Common myeloid progenitor, CD34-positive (primary cell): ENCODE measurements around the gene ADAMTS12.
"Not testable (repeated sequence)": the region's sequence is repeated elsewhere in the genome, so short reads cannot be mapped to it uniquely, and the experiment has no call there.

Experiments used
- CTCF ChIA-PET: fragments of 350-600 bp; sonication (Branson Sonifier 250); formaldehyde crosslinking; loops from one replicate; lab custom pipeline; 2021; ENCODE audit warnings: antibody characterized with exemption; lab: Charles Lee
- POLR2A ChIA-PET: fragments of 350-600 bp; sonication (Branson Sonifier 250); formaldehyde crosslinking; loops from one replicate; lab custom pipeline; 2021; ENCODE audit warnings: antibody characterized with exemption; lab: Charles Lee
- DNase-seq, 3 donors: peaks; one replicate each; pipeline versions ENCODE4 v3.0.0 to v3.0.0-alpha.2; 2013
- H3K27ac ChIP-seq, 2 experiments: 1 replicate in 1 of 2; 2 replicates in 1 of 2; pipeline ENCODE4 v1.7.0; 2013; ENCODE audit warnings: inconsistent platforms in 2 of 2, low read length in 2 of 2, mild to moderate bottlenecking in 2 of 2, low read depth in 1 of 2, moderate library complexity in 1 of 2; ENCODE audit not compliant: severe bottlenecking in 2 of 2, insufficient read depth in 1 of 2, poor library complexity in 1 of 2
- H3K27me3 ChIP-seq, 5 experiments: replicated peaks in 2 of 5; 1 replicate in 3 of 5; 2 replicates in 2 of 5; pipeline versions ENCODE4 v1.6.1 to v1.7.0; 2013; ENCODE audit warnings: low read length in 4 of 5, mild to moderate bottlenecking in 2 of 5, moderate library complexity in 2 of 5, inconsistent platforms in 1 of 5; ENCODE audit not compliant: insufficient read depth in 5 of 5, control insufficient read depth in 4 of 5
- H3K36me3 ChIP-seq, 4 experiments: 1 replicate in 2 of 4; 2 replicates in 2 of 4; pipeline versions ENCODE4 v1.6.1 to v1.7.0; 2013; ENCODE audit warnings: low read length in 3 of 4, control low read depth in 1 of 4, mild to moderate bottlenecking in 1 of 4; ENCODE audit not compliant: control insufficient read depth in 4 of 4, insufficient read depth in 4 of 4
- H3K4me1 ChIP-seq, 4 experiments: 1 replicate in 3 of 4; 2 replicates in 1 of 4; pipeline versions ENCODE4 v1.6.1 to v1.7.1; 2013; ENCODE audit warnings: low read length in 3 of 4, mild to moderate bottlenecking in 3 of 4, control low read depth in 1 of 4, inconsistent platforms in 1 of 4, moderate library complexity in 1 of 4; ENCODE audit not compliant: control insufficient read depth in 4 of 4, insufficient read depth in 4 of 4; ENCODE audit errors: control extremely low read depth in 1 of 4
- H3K4me3 ChIP-seq, 7 experiments: 1 replicate in 4 of 7; 2 replicates in 3 of 7; pipeline versions ENCODE4 v1.5.1 to v1.7.0; 2013; ENCODE audit warnings: mild to moderate bottlenecking in 7 of 7, low read length in 6 of 7, moderate library complexity in 6 of 7, inconsistent platforms in 2 of 7, low read depth in 2 of 7, control low read depth in 1 of 7; ENCODE audit not compliant: insufficient read depth in 4 of 7, control insufficient read depth in 1 of 7; ENCODE audit errors: extremely low read depth in 1 of 7
- H3K9me3 ChIP-seq, 5 experiments: 1 replicate in 4 of 5; 2 replicates in 1 of 5; pipeline versions ENCODE4 v1.6.1 to v1.7.1; 2013; ENCODE audit warnings: low read length in 4 of 5, mild to moderate bottlenecking in 2 of 5, inconsistent platforms in 1 of 5, low read depth in 1 of 5, moderate library complexity in 1 of 5; ENCODE audit not compliant: control insufficient read depth in 4 of 5, insufficient read depth in 2 of 5; ENCODE audit errors: control extremely low read depth in 1 of 5
- whole genome bisulfite sequencing: methylation state at CpG from one replicate; pipeline ENCODE4 v1.1.5; 2013; ENCODE audit not compliant: insufficient coverage; 5-methylcytosine and 5-hydroxymethylcytosine counted together

The ADAMTS12 gene

GRCh38 chr5:33556330-33557328 lies 335.2 kb downstream of the ADAMTS12 start:
- Histone ChIP-seq H3K27ac (no peak overlapping the region), H3K36me3 (no peaks in the 10 kb centered on the region), H3K9me3 (peaks cover 0 to 2% (median 0%) of the 10 kb centered on the region in 5 experiments), H3K27me3 (no peaks in the 10 kb centered on the region), H3K4me3 (no peak overlapping the region), H3K4me1 (no peaks in the 10 kb centered on the region)
- 82% methylated on average over 7 of the region's 8 CpGs for WGBS
- DNase-seq = no peak
- CTCF ChIA-PET = no interaction called here
- POLR2A ChIA-PET = no interaction called here

GRCh38 chr5:33549982-33550567 lies 341.7 kb downstream of the ADAMTS12 start:
- 96% methylated on average over 5 of the region's 6 CpGs for WGBS
- H3K4me3 ChIP-seq = no peak overlapping the region
- POLR2A ChIA-PET = no interaction called here
- CTCF ChIA-PET = no interaction called here
- H3K27me3 ChIP-seq = no peaks in the 10 kb centered on the region
- peaks cover 0 to 2% (median 0%) of the 10 kb centered on the region in 5 experiments for H3K9me3 ChIP-seq
- DNase-seq = no peak
- H3K36me3 ChIP-seq = no peaks in the 10 kb centered on the region
- no peaks in the 10 kb centered on the region for H3K4me1 ChIP-seq
- no peak overlapping the region for H3K27ac ChIP-seq

GRCh38 chr5:33539790-33540189 lies 352.0 kb downstream of the ADAMTS12 start:
- H3K27ac ChIP-seq, H3K27me3 ChIP-seq, POLR2A ChIA-PET, H3K36me3 ChIP-seq, DNase-seq, H3K4me1 ChIP-seq, H3K9me3 ChIP-seq, H3K4me3 ChIP-seq: not testable (repeated sequence)
- CTCF ChIA-PET = interaction anchor here (0.6 kb wide), 1 partner anchor 1954 kb away, joined by 3 read pairs; no protein-coding TSS in a partner anchor
- 100% methylated on average over 4 of the region's 10 CpGs for WGBS

GRCh38 chr5:33539212-33539611 lies 352.6 kb downstream of the ADAMTS12 start:
- Histone ChIP-seq H3K4me3 (no peak overlapping the region), H3K27me3 (no peaks in the 10 kb centered on the region), H3K4me1 (no peaks in the 10 kb centered on the region), H3K9me3 (no peaks in the 10 kb centered on the region), H3K36me3 (no peaks in the 10 kb centered on the region), H3K27ac (no peak overlapping the region)
- POLR2A ChIA-PET = no interaction called here
- no CpG with 5 or more reads among the region's 1 CpG for WGBS
- no peak for DNase-seq
- CTCF ChIA-PET = interaction anchor here (0.6 kb wide), 1 partner anchor 1955 kb away, joined by 3 read pairs; no protein-coding TSS in a partner anchor

- Histone ChIP-seq H3K9me3 (peaks cover 0 to 1% (median 0%) of the 10 kb centered on the region in 5 experiments), H3K27ac (no peak overlapping the region), H3K4me1 (no peaks in the 10 kb centered on the region), H3K27me3 (no peaks in the 10 kb centered on the region), H3K4me3 (no peak overlapping the region), H3K36me3 (no peaks in the 10 kb centered on the region)
- DNase-seq = no peak
- WGBS = 94% methylated on average over 2 of the region's 2 CpGs
- POLR2A ChIA-PET = no interaction called here
- CTCF ChIA-PET = no interaction called here
These were observed 353.6 kb downstream of the ADAMTS12 start for GRCh38 chr5:33538201-33538600.

GRCh38 chr5:33537240-33537639 lies 354.6 kb downstream of the ADAMTS12 start:
- no peak for DNase-seq
- Histone ChIP-seq H3K4me1 (no peaks in the 10 kb centered on the region), H3K27me3 (no peaks in the 10 kb centered on the region), H3K27ac (no peak overlapping the region), H3K9me3 (peaks cover 0 to 1% (median 0%) of the 10 kb centered on the region in 5 experiments), H3K36me3 (no peaks in the 10 kb centered on the region), H3K4me3 (no peak overlapping the region)
- WGBS = no CpG with 5 or more reads among the region's 1 CpG
- CTCF ChIA-PET = no interaction called here
- POLR2A ChIA-PET = no interaction called here

- Histone ChIP-seq H3K27ac (no peak overlapping the region), H3K27me3 (no peaks in the 10 kb centered on the region), H3K9me3 (peaks cover 0 to 1% (median 0%) of the 10 kb centered on the region in 5 experiments), H3K4me3 (no peak overlapping the region), H3K36me3 (no peaks in the 10 kb centered on the region), H3K4me1 (no peaks in the 10 kb centered on the region)
- ChIA-PET POLR2A (no interaction called here), CTCF (interaction anchor here (1.1 to 1.4 kb wide), 2 partner anchors 9 to 12 kb away, joined by 3 to 4 read pairs; no protein-coding TSS in a partner anchor)
- no CpG with 5 or more reads among the region's 1 CpG for WGBS
- no peak for DNase-seq
These were observed 355.0 kb downstream of the ADAMTS12 start for GRCh38 chr5:33536802-33537201.
